ENCODE results near the gene DCUN1D1. TPM values are rescaled to one million over a fixed set of nuclear protein-coding genes. Genes with fewer than 3 reads are reported as not detected.
A peak's percentile ranks its signal among the peaks of the same experiment; 100 is the strongest.

The DCUN1D1 gene
- total RNA-seq, 1 donor from 2014 or later: 31.2 TPM

GRCh38 chr3:182910936-182911781, 69.2 kb downstream of the DCUN1D1 start:
- no peak overlapping the region for H3K27ac Mint-ChIP-seq (ENCODE audit: unreplicated experiment)
- H3K4me1 Mint-ChIP-seq (ENCODE audit: low read depth, unreplicated experiment): no peaks in the 10 kb centered on the region
- no peak for TF ChIP-seq CTCF (IDR thresholded peaks at IDR 0.05; ENCODE audit: partially characterized antibody, unreplicated experiment)
- DNase-seq: no peak
- no peaks in the 10 kb centered on the region for H3K27me3 Mint-ChIP-seq (ENCODE audit: unreplicated experiment)
- H3K4me3 Mint-ChIP-seq (ENCODE audit: unreplicated experiment): no peak overlapping the region
- no peaks in the 10 kb centered on the region for H3K36me3 Mint-ChIP-seq (ENCODE audit: unreplicated experiment)
- no peaks in the 10 kb centered on the region for H3K9me3 Mint-ChIP-seq (ENCODE audit: unreplicated experiment)

GRCh38 chr3:182909318-182910040, 70.9 kb downstream of the DCUN1D1 start:
- Mint-ChIP-seq H3K9me3 (ENCODE audit: unreplicated experiment) (no peaks in the 10 kb centered on the region), H3K27me3 (ENCODE audit: unreplicated experiment) (no peaks in the 10 kb centered on the region), H3K4me3 (ENCODE audit: unreplicated experiment) (no peak overlapping the region), H3K36me3 (ENCODE audit: unreplicated experiment) (no peaks in the 10 kb centered on the region), H3K4me1 (ENCODE audit: low read depth, unreplicated experiment) (no peaks in the 10 kb centered on the region), H3K27ac (ENCODE audit: unreplicated experiment) (no peak overlapping the region)
- no peak for DNase-seq
- peak; percentile 70 for TF ChIP-seq CTCF (IDR thresholded peaks at IDR 0.05; ENCODE audit: partially characterized antibody, unreplicated experiment)

GRCh38 chr3:182908471-182908870, 71.9 kb downstream of the DCUN1D1 start:
- no peaks in the 10 kb centered on the region for H3K36me3 Mint-ChIP-seq (ENCODE audit: unreplicated experiment)
- H3K27ac Mint-ChIP-seq (ENCODE audit: unreplicated experiment): no peak overlapping the region
- TF ChIP-seq CTCF (IDR thresholded peaks at IDR 0.05; ENCODE audit: partially characterized antibody, unreplicated experiment): no peak
- H3K4me3 Mint-ChIP-seq (ENCODE audit: unreplicated experiment): no peak overlapping the region
- no peaks in the 10 kb centered on the region for H3K9me3 Mint-ChIP-seq (ENCODE audit: unreplicated experiment)
- no peaks in the 10 kb centered on the region for H3K27me3 Mint-ChIP-seq (ENCODE audit: unreplicated experiment)
- DNase-seq: no peak
- H3K4me1 Mint-ChIP-seq (ENCODE audit: low read depth, unreplicated experiment): no peaks in the 10 kb centered on the region

- H3K4me1 Mint-ChIP-seq (ENCODE audit: low read depth, unreplicated experiment): no peaks in the 10 kb centered on the region
- TF ChIP-seq CTCF (IDR thresholded peaks at IDR 0.05; ENCODE audit: partially characterized antibody, unreplicated experiment): no peak
- H3K27me3 Mint-ChIP-seq (ENCODE audit: unreplicated experiment): no peaks in the 10 kb centered on the region
- H3K27ac Mint-ChIP-seq (ENCODE audit: unreplicated experiment): no peak overlapping the region
- DNase-seq: no peak
- no peaks in the 10 kb centered on the region for H3K9me3 Mint-ChIP-seq (ENCODE audit: unreplicated experiment)
- H3K36me3 Mint-ChIP-seq (ENCODE audit: unreplicated experiment): no peaks in the 10 kb centered on the region
- no peak overlapping the region for H3K4me3 Mint-ChIP-seq (ENCODE audit: unreplicated experiment)
These were observed 74.3 kb downstream of the DCUN1D1 start for GRCh38 chr3:182906036-182906435.

GRCh38 chr3:182905623-182906022, 74.7 kb downstream of the DCUN1D1 start:
- Mint-ChIP-seq H3K9me3 (ENCODE audit: unreplicated experiment) (no peaks in the 10 kb centered on the region), H3K4me1 (ENCODE audit: low read depth, unreplicated experiment) (no peaks in the 10 kb centered on the region), H3K36me3 (ENCODE audit: unreplicated experiment) (no peaks in the 10 kb centered on the region), H3K27ac (ENCODE audit: unreplicated experiment) (no peak overlapping the region), H3K4me3 (ENCODE audit: unreplicated experiment) (no peak overlapping the region), H3K27me3 (ENCODE audit: unreplicated experiment) (no peaks in the 10 kb centered on the region)
- no peak for DNase-seq
- TF ChIP-seq CTCF (IDR thresholded peaks at IDR 0.05; ENCODE audit: partially characterized antibody, unreplicated experiment): no peak

All from glutamatergic neuron (in vitro differentiated cells).